Stimulated activated naive CD8-positive, alpha-beta T cell treated with anti-CD3 and anti-CD28 coated beads, Interleukin-15, amount 100 ng/mL, for 72 hours (primary cell): ENCODE data around the gene MEIS1.

Source experiments
- ATAC-seq: fragments of 150-1000 bp; cut with Tn5 transposase; 2 replicates; pipeline ENCODE4 v1.10.0; 2021; ENCODE audit warnings: mild to moderate bottlenecking, moderate library complexity
- DNase-seq, 2 donors: peaks; one replicate each; pipeline ENCODE4 v3.0.0; 2021 to 2022
- H3K27ac Mint-ChIP-seq, 2 donors: one replicate each; pipeline ENCODE4 v1.8.0; 2022; ENCODE audit warnings: mild to moderate bottlenecking in 2 of 2, mixed read lengths in 2 of 2, moderate library complexity in 2 of 2
- H3K27me3 Mint-ChIP-seq: one replicate; pipeline ENCODE4 v1.8.0; 2022; ENCODE audit warnings: mixed read lengths
- H3K4me1 Mint-ChIP-seq: one replicate; pipeline ENCODE4 v1.8.0; 2022; ENCODE audit warnings: mild to moderate bottlenecking, mixed read lengths
- H3K4me3 Mint-ChIP-seq, 2 donors: one replicate each; pipeline ENCODE4 v1.8.0; 2022; ENCODE audit warnings: mild to moderate bottlenecking in 2 of 2, mixed read lengths in 2 of 2, moderate library complexity in 1 of 2
- H3K9me3 Mint-ChIP-seq, 2 donors: one replicate each; pipeline ENCODE4 v1.8.0; 2022; ENCODE audit warnings: mixed read lengths in 2 of 2

MEIS1 gene

GRCh38 chr2:66438498-66438833, 3.5 kb downstream of the MEIS1 start:
- H3K4me1 Mint-ChIP-seq = peaks cover 36% of the 10 kb centered on the region
- ATAC-seq (no peak), DNase-seq (no peak)
- H3K27ac Mint-ChIP-seq = no peak overlapping the region
- H3K27me3 Mint-ChIP-seq = peaks cover 88% of the 10 kb centered on the region
- H3K4me3 Mint-ChIP-seq = no peak overlapping the region
- H3K9me3 Mint-ChIP-seq = no peaks in the 10 kb centered on the region

- Mint-ChIP-seq H3K27me3 (peaks cover 88% of the 10 kb centered on the region), H3K9me3 (no peaks in the 10 kb centered on the region), H3K4me1 (peaks cover 29% of the 10 kb centered on the region), H3K4me3 (no peak overlapping the region), H3K27ac (no peak overlapping the region)
- DNase-seq (no peak), ATAC-seq (no peak)
These were observed 4.2 kb downstream of the MEIS1 start for GRCh38 chr2:66438891-66439811.

DNA sequence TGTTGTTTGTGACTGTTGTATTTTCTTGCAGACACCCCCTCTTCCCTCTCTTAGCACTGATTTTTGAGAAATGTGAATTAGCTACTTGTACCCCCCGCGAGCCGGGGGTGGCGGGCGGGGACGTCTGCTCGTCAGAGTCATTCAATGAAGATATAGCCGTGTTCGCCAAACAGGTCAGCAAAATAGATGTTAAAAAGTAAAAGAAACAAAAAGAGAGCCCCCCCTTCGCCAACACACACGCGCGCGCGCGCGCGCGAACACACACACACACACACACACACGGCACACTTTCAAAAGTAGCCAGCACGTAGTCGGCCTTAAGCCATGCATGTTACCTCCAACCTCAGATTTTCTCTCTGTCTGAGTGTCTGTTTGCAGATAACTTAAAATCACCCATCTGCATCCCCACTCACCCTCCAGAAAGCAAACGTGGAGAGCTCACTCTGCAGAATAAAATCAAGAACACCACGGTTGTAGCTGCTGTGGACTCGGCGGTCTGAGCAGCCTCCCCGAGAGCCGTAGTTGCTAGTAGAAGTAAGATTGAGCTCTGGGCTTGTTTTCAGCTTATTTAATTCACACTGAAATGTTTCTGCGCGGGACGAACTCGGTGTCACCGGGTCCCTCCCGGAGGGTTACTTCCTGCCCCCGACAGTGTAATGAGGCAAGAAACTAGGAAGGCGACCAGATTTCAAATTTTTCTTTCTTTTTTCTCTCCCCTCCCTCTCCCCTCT, 5.1 kb downstream of the MEIS1 start:
- H3K4me1 Mint-ChIP-seq = peaks cover 20% of the 10 kb centered on the region
- no peak for ATAC-seq
- peak overlapping the region in 1 of 2 donors; percentile 74 for H3K27ac Mint-ChIP-seq
- H3K27me3 Mint-ChIP-seq = peaks cover 87% of the 10 kb centered on the region
- H3K4me3 Mint-ChIP-seq = peak overlapping the region; percentile 44 to 46
- no peak for DNase-seq
- no peaks in the 10 kb centered on the region for H3K9me3 Mint-ChIP-seq

DNA sequence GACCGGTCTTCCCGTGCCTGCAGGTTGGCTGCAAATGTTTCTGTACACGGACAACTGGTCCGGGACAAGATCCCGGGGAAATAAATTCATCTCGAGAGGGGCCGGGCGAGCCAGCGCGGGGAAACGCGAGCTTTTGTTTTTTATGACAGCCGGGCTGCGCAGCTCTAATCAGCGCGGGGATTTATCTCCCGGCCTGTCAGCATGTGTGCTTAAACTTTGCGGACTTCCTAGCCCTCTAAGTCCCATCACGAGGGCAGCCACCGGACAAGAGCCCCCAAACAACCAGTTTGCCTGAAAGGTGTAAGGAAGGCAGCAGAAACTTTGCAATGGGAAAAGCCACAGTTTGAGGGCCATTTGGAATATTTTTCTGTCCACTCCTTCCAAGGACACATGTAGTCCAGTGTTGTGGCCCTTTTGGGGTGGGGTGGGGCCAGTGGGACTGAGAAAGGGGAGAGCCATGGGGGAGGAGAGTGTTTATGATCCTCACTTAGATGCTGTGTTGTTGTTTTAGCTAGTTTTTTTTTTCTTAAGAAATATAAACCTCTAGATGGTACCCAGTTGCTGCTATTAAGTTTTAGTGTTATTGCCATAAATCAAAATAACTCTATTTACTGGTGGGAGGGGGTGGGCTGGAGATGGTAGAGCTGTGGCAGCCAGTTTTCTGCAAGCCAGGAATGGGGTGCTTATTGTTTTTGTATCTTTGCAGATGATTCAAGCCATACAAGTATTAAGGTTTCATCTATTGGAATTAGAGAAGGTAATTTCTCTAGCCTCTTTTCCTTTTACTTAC, 6.0 kb downstream of the MEIS1 start:
- no peak for ATAC-seq
- peaks cover 12% of the 10 kb centered on the region for H3K4me1 Mint-ChIP-seq
- peaks cover 87% of the 10 kb centered on the region for H3K27me3 Mint-ChIP-seq
- H3K4me3 Mint-ChIP-seq = no peak overlapping the region
- no peak overlapping the region for H3K27ac Mint-ChIP-seq
- H3K9me3 Mint-ChIP-seq = no peaks in the 10 kb centered on the region
- DNase-seq = no peak

GRCh38 chr2:66441581-66442320, 6.8 kb downstream of the MEIS1 start:
- ATAC-seq (no peak), DNase-seq (no peak)
- no peak overlapping the region for H3K4me3 Mint-ChIP-seq
- peaks cover 88% of the 10 kb centered on the region for H3K27me3 Mint-ChIP-seq
- no peak overlapping the region for H3K27ac Mint-ChIP-seq
- H3K4me1 Mint-ChIP-seq = peaks cover 12% of the 10 kb centered on the region
- H3K9me3 Mint-ChIP-seq = no peaks in the 10 kb centered on the region

DNA sequence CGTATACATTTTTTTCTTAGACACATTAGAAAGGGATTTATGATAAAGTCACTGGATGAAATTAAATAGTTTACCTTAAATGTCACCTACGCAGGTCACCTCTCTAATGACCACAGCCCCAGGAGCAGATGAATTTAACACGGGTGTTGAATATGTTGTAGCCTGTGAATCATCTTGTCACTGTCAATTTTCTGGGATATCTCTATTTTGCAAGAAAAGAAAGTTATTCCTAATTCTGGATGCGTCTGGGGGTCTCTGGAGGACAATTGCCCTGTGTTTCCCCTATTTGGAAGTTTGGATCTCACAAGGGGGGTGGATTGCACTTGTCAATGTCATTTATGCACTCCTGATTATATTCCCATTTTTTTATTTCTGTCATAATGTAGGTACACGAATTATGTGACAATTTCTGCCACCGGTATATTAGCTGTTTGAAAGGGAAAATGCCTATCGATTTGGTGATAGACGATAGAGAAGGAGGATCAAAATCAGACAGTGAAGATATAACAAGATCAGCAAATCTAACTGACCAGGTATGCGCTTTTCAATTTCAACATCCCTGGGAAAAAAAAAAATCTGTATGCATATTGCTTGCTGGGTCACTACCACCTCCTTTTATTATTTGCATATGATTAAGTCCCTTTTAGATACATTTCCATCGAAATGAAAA, 7.7 kb downstream of the MEIS1 start:
- peaks cover 12% of the 10 kb centered on the region for H3K4me1 Mint-ChIP-seq
- H3K9me3 Mint-ChIP-seq = no peaks in the 10 kb centered on the region
- ATAC-seq (no peak), DNase-seq (no peak)
- no peak overlapping the region for H3K4me3 Mint-ChIP-seq
- H3K27me3 Mint-ChIP-seq = peaks cover 88% of the 10 kb centered on the region
- H3K27ac Mint-ChIP-seq = no peak overlapping the region

DNA sequence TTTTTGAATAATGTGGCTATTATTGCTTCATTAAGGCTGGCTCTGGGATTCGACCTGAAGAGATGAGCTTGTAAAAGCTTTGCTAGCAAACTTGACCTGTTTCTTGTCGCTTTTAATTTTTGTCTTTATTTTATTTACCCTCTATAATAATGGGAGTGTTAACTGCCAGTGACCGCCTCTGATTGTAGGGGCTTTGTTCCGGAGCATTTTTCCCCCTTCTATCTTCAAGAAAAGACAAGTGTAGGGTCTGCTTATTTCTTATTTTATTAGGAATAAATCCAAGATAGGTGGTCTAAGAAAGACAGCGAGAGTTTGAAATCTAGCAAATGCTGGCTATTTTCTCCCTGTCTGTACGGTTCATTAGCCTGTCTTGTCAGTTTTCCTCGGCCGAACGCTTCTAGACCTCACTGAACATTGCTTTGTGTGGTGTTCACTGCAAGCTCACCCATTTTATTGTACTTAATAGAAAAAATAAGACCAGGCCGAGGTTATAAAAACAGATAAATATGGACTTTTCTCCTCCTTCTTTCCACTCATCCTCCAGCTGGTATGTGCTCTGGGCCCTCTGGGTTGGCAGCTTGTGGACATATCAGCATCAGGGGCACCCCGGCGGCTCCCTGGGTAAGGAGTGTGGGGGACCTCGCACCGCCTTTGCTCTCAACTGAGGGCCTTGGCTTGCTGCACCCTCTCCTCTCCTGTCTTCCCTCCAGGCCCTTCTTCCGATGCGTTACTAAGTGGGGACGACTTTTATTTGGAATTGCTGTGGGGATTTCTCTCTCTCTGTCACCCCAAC, 8.5 kb downstream of the MEIS1 start:
- DNase-seq (no peak), ATAC-seq (no peak)
- peaks cover 86% of the 10 kb centered on the region for H3K27me3 Mint-ChIP-seq
- no peak overlapping the region for H3K4me3 Mint-ChIP-seq
- peaks cover 12% of the 10 kb centered on the region for H3K4me1 Mint-ChIP-seq
- H3K27ac Mint-ChIP-seq = no peak overlapping the region
- H3K9me3 Mint-ChIP-seq = no peaks in the 10 kb centered on the region

- Mint-ChIP-seq H3K27me3 (peaks cover 78% of the 10 kb centered on the region), H3K27ac (no peak overlapping the region), H3K9me3 (no peaks in the 10 kb centered on the region), H3K4me1 (peaks cover 12% of the 10 kb centered on the region), H3K4me3 (no peak overlapping the region)
- ATAC-seq = no peak
- DNase-seq = no peak
These were observed 9.3 kb downstream of the MEIS1 start for GRCh38 chr2:66443979-66444861.

GRCh38 chr2:66445076-66445924, 10.4 kb downstream of the MEIS1 start:
- DNase-seq (no peak), ATAC-seq (no peak)
- Mint-ChIP-seq H3K4me3 (no peak overlapping the region), H3K27ac (no peak overlapping the region), H3K4me1 (peaks cover under 1% of the 10 kb centered on the region), H3K27me3 (peaks cover 67% of the 10 kb centered on the region), H3K9me3 (no peaks in the 10 kb centered on the region)

DNA sequence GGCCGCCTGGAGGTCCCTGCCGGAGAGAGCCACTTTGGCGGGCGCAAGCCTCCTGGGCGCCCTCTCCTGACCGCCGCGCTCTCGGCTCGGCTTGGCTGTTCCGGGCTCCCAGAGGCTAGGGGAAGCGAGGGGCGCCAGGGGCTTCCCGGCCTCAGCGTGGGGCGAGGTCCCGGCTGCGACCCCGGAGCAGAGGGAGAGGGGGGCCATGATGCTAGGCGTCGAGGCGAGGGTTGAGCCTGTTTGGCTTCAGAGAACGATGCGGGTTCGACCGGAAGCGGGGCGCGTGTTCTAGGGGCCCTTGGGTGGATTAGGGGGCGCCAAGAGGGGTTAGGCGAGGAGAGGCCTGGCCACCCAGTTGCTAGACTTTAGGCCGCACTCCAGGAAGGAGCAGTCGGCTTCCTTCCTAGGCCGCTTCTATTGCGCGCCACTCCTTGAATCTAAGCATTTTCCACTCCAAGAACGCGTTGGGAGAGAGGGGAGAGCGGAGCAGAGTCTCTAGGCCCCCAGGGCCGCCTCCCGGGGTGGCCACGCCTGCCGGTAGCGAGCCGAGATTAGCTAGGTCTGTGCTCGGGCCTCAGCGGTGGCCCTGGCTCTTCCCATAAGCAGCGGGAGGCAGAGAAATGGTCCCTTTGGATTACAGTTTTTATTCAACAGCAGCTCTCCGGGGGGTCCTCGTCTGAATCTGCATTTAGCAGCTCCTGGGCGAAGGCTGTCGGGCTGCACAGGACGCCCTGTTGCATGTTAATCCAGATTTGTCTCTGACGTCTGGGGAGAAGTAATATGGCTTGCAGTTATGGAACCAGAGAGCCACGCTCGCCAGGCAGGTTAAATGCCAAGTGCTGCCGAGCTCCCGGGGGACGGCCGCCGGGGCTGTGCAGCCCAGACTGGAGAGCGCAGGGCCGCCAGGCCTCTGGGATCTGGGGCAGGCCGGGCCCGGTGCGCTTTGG, 11.3 kb downstream of the MEIS1 start:
- Mint-ChIP-seq H3K27ac (no peak overlapping the region), H3K9me3 (no peaks in the 10 kb centered on the region), H3K4me3 (no peak overlapping the region), H3K4me1 (no peaks in the 10 kb centered on the region), H3K27me3 (peaks cover 58% of the 10 kb centered on the region)
- ATAC-seq (no peak), DNase-seq (no peak)

DNA sequence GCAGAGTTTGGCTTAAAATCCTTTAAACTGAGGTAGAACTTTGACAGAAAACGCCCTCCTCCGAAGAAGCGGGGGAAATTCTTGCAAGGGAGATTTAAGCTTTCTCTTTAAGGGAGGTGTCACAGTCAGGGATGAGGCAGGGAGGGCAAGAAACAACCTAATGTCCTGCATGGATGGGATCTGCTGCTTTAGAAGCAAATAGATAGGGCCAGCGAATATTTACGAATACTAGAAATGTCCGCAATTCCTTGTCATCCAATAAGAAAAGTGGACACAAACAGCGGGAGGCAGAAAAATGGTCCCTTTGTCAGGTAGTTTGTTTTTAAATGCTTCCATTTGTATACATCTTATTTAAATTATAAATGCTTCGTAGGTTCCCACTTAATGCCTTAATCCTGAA, 12.0 kb downstream of the MEIS1 start:
- Mint-ChIP-seq H3K4me1 (no peaks in the 10 kb centered on the region), H3K27me3 (peaks cover 51% of the 10 kb centered on the region), H3K4me3 (no peak overlapping the region), H3K9me3 (no peaks in the 10 kb centered on the region), H3K27ac (no peak overlapping the region)
- no peak for DNase-seq
- ATAC-seq = no peak

GRCh38 chr2:66447677-66448076, 12.8 kb downstream of the MEIS1 start:
- Mint-ChIP-seq H3K4me3 (no peak overlapping the region), H3K27me3 (peaks cover 49% of the 10 kb centered on the region), H3K27ac (no peak overlapping the region), H3K4me1 (no peaks in the 10 kb centered on the region), H3K9me3 (no peaks in the 10 kb centered on the region)
- no peak for DNase-seq
- ATAC-seq = no peak
